DMS53 (cell line): Measurements from ENCODE around the gene TEX2.
A peak's percentile ranks its signal among the peaks of the same experiment; 100 is the strongest.

Experiments used
- DNase-seq: peaks from one replicate; lab custom pipeline; 2025; lab: John Stamatoyannopoulos, UW

The TEX2 gene

GRCh38 chr17:64158406-64158805 lies 104.7 kb downstream of the TEX2 start:
- no peak for DNase-seq

- DNase-seq: no peak
Measured at GRCh38 chr17:64157669-64158180, 105.3 kb downstream of the TEX2 start.

GRCh38 chr17:64156670-64157069 lies 106.4 kb downstream of the TEX2 start:
- DNase-seq: no peak

- no peak for DNase-seq
Measured at GRCh38 chr17:64155751-64156544, 107.1 kb downstream of the TEX2 start.

GRCh38 chr17:64155129-64155528 lies 107.9 kb downstream of the TEX2 start:
- no peak for DNase-seq

GRCh38 chr17:64154717-64155116 lies 108.3 kb downstream of the TEX2 start:
- no peak for DNase-seq

- no peak for DNase-seq
Measured at GRCh38 chr17:64154313-64154695, 108.8 kb downstream of the TEX2 start.

- DNase-seq: no peak
Measured at GRCh38 chr17:64153565-64154312, 109.3 kb downstream of the TEX2 start.

GRCh38 chr17:64152428-64153125 lies 110.5 kb downstream of the TEX2 start:
- no peak for DNase-seq

- no peak for DNase-seq
Measured at GRCh38 chr17:64151016-64151368, 112.1 kb downstream of the TEX2 start.

GRCh38 chr17:64150237-64151015 lies 112.6 kb downstream of the TEX2 start:
- peak; percentile 43 for DNase-seq

GRCh38 chr17:64149196-64149595 lies 113.9 kb downstream of the TEX2 start:
- no peak for DNase-seq

- DNase-seq: peak; percentile 43
Measured at GRCh38 chr17:64148699-64149098, 114.4 kb downstream of the TEX2 start.

- DNase-seq: peak; percentile 35
Measured at GRCh38 chr17:64148017-64148631, 114.9 kb downstream of the TEX2 start.

- DNase-seq: peak; percentile 58
Measured at GRCh38 chr17:64147110-64148016, 115.7 kb downstream of the TEX2 start.

- peak; percentile 63 for DNase-seq
Measured at GRCh38 chr17:64146418-64147109, 116.5 kb downstream of the TEX2 start.

GRCh38 chr17:64145751-64146417 lies 117.2 kb downstream of the TEX2 start:
- DNase-seq: peak; percentile 99

- DNase-seq: no peak
Measured at GRCh38 chr17:64145375-64145750, 117.7 kb downstream of the TEX2 start.

GRCh38 chr17:64139542-64139941 lies 123.5 kb downstream of the TEX2 start:
- DNase-seq: no peak
